GM12864 (cell line): Measurements from ENCODE around the gene TCEAL3.

ENCODE experiments used
- DNase-seq: peaks from one replicate; pipeline ENCODE4 v3.0.0-alpha.2; 2011; ENCODE audit warnings: low read depth
- H3K4me3 ChIP-seq: 2 replicates; pipeline ENCODE4 v1.5.1; 2011; ENCODE audit warnings: mild to moderate bottlenecking, low read depth, low read length, control low read depth
- CTCF ChIP-seq: IDR thresholded peaks from 2 replicates; pipeline ENCODE4 v1.5.1; 2011; ENCODE audit warnings: low read depth, mild to moderate bottlenecking, moderate library complexity, low read length, control low read depth, inconsistent platforms; ENCODE audit errors: missing control alignments

TCEAL3 gene

GRCh38 chrX:103624111-103624510 is 16.3 kb downstream of the TCEAL3 start:
- no peak for DNase-seq
- no peak overlapping the region for H3K4me3 ChIP-seq
- TF ChIP-seq CTCF = no peak

GRCh38 chrX:103626855-103627254 is 19.1 kb downstream of the TCEAL3 start:
- DNase-seq = no peak
- TF ChIP-seq CTCF = no peak
- no peak overlapping the region for H3K4me3 ChIP-seq

- TF ChIP-seq CTCF = no peak
- H3K4me3 ChIP-seq = peak within 1 kb of the TSS; percentile 66
- DNase-seq = no peak
Observed at GRCh38 chrX:103628386-103629317, 20.9 kb downstream of the TCEAL3 start, which contains the start of gene TCEAL1. TSS of gene TCEAL1 (plus strand) at chrX:103628975. CDS start at chrX:103629917, 942 bp downstream.

- peak; percentile 16 for TF ChIP-seq CTCF
- H3K4me3 ChIP-seq = peak overlapping the region; percentile 66
- no peak for DNase-seq
Observed at GRCh38 chrX:103629318-103630170, 21.8 kb downstream of the TCEAL3 start.

- no peak for DNase-seq
- peak overlapping the region; percentile 66 for H3K4me3 ChIP-seq
- no peak for TF ChIP-seq CTCF
Observed at GRCh38 chrX:103630171-103630511, 22.4 kb downstream of the TCEAL3 start.

GRCh38 chrX:103631145-103631544 is 23.4 kb downstream of the TCEAL3 start:
- no peak overlapping the region for H3K4me3 ChIP-seq
- no peak for TF ChIP-seq CTCF
- no peak for DNase-seq
